NCI-H1417 (cell line): ENCODE data around the gene KXD1.
A peak's percentile ranks its signal among the peaks of the same experiment; 100 is the strongest.

Experiments
- DNase-seq, 3 experiments: peaks; one replicate each; lab custom pipeline; 2025; lab: John Stamatoyannopoulos, UW

Gene KXD1

DNA sequence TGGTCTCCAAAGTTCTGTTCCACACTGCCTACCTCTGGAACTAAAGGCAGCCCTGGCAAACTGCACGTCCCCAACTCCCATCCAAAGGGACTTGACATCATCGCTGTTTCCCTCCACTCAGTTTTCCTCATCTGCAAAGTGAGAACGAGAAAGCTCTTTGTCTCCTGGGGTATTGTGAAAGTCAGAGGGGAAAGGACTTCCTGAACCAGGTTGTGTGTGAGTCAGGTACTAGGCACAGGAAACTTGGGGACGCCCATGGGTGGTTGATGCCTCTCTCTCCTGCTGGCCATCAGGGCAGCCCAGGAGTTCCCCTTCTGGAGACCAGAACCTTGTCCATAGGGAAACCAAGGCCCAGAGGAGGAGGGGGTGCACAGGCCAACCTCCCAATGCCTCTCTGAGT lies 44.2 kb downstream of the KXD1 start:
- no peak for DNase-seq

DNA sequence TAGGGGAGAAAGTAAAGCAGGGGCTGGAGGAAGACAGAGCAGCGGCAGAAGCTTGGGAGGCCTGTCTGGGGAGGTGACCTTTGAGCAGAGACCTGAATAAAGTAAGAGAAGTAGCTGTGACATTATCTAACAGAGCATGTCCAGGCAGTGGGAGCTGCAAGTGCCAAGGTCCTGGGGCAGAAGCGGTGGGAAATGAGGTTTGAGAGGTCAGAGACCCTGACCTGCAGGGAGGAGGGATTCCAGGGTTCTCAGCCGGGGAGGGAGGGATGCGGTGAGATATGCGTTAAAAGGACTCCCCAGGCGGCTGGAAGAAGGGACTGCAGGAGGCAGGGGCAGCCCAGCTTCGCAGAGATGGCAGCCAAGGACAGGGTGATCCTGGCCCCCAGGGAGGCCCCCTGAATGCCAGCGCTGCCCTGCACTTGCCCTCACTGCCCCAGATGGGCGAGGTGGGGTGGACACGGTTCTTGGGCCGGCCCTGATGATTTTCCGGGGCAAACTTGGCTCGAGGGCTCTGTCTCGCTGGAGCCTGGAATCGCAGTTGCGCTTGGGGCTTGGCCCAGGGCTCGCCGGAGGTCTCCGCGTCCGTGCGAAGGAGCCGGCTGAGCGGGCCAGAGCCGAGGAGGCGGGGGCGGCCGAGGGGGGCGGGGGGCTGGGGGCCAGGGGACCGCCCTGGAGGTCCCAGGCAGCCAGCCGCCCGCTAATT lies 45.7 kb downstream of the KXD1 start:
- peak in 1 of 3 experiments; percentile 22 for DNase-seq

- DNase-seq = no peak
Observed at GRCh38 chr19:18603958-18604819, 46.5 kb downstream of the KXD1 start.

DNA sequence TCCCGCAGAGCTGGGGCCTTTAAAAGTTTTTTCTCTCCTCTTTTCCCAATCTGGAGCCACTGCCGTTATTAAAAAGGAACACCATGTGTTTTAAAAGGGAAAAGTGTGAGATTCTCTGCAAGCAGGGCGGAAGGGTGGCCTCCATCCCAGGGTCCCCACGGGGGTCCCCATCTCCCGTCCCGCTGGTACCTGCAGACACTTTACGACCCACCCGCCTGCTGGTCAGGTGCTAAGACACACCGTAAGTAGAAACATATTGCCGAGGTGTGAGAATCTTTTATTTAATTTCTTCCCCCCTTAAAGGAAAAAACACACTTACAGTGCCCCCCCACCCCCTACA lies 47.1 kb downstream of the KXD1 start:
- no peak for DNase-seq

DNA sequence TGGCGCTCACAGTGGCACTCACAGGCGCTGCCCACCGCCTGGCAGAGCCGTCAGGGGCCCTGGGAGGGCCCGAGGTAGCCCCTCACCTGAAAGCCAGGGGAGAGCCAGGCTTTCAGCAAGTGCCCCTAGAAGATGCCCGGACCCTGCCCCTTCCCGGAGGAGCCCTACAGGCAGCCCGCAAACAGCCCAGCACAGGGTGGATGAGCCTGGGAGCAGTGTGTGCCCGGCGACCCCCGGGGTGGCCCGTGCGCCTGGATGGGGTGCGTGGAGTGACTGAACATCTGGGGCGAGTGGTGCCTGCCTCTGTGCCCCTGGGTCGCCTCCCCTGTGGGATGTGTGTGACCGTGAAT lies 47.5 kb downstream of the KXD1 start:
- no peak for DNase-seq

DNA sequence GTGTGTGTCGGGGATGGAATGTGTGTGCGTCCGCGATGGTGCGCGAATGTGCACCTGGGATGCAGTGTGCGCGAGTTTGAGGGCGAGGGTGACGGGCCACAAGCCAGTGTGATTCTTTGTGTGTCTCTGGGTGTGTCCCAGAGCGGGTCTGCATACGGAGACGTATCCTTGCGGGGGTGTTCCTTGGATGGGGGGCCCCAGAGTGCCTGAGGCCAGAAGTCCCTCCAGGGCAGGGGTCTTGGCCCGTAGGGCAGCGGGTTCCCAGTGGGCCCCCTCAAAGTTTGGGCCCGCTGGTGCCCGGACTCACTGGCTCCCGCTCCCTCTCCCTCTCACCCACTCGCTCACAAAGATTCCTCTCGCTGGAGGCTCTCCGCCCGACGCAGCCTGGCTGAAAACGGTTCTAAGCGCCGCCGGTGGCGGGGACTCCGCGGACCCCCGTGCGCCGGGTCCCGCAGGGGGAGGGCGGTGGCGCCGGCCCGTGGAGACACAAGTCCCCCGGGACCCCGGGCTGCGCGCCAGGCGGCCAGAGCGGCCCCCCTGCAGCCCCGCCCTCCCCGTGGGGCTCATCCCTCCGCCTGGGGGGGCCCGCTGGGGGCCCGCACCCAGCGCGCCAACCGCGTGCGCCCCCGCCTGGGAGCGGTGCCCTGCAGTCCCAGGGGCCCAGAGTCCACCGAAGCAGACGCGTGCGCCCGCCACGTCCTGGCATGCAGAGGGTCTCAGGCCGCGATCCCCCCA lies 48.0 kb downstream of the KXD1 start:
- DNase-seq = peak in 2 of 3 experiments; percentile 23 to 37

DNA sequence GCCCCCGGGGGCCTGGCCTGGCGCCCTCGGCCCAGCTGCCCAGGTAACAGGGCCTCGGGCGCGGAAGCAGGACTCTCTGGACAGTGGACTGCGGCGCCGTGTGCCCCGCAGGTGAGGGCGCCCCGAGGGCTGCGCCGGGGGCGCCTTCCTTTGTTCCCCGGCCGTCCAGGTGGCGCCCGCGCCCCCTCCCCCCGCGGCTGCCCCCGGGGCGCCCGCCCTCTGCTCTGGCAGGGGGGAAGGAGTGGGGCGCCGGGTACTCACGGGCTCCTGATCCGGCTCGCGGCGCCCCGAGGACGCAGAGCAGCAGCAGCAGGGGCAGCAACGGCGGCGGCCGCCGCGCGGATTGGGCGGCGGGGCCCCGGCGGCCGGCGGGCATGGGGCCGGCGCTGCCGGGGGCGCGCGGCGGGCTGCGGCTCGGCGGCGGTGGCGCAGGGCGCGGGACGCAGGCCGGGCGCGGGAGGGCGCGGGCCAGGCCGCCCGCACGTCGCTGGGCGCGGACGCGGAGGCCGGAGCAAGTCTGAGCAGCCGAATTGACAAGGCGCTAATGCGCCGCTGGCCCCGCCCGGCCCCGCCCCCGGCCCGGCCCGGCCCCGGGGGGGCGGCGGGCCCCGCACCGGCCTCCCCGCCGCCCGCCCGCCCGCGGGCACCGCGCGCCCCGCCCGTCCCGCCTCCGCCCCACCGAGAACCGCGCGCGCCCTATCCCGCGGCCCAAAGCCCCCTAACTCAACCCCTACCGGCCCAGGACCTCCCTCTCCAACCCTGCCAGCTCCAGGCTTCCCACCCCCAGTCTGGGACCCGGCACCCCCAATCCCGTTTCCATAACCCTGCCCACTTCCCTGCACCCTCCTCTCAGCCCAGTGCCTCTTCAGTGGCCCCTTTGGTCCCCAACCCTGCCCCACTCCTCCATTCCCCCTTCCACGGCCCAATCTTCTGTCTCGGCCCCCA lies 48.9 kb downstream of the KXD1 start, which contains the start of gene CRLF1:
Gene CRLF1, minus strand, starts transcription at position 519 of the 945 bp plus-strand sequence. Its CDS starts 143 bp downstream, at position 376.
- DNase-seq = peak in 2 of 3 experiments; percentile 27 to 38

DNA sequence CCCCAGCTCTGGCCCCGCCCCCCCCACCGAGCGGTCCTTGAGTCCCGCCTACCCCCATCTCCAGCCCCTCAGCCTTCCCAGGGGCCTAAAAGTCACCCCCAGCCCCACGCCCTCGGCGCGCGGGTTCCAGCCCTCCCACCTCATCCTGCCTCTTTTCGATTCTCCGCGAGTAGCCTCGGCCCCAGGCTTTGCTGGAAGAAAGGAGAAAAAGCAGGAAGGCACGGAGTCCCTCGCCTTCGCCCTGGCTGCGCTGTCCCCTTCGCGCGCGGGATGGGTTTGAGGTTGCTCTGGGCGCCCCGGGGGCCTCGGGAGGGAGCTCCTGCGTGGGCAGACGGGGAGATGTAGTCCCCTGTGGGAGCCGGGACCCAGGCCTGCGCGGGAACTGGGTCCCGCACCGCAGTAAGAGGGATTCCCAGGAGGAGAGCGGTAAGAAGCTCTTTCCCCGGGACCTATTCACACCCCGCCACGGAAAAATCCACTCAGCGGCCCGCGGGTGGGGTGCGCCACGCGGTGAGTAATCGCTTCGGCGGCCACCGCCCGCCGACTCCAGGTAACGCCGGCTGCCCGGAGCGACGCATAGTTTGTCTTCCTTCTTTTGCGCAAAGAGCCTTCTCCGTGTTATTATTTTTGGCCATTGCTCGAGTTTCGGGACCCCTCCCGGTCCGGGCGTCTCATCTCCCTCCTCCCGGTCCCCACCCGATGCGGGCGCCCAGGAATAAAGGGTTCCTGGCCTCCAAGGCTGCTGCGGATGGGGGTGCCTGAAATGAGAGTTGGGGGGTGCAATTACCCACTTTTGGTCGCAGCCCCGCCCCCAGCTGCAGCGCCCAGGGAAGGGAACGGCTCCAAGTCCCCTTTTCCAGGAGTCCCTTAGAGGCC lies 49.8 kb downstream of the KXD1 start:
- DNase-seq = peak in 1 of 3 experiments; percentile 9

GRCh38 chr19:18608102-18608804 lies 50.6 kb downstream of the KXD1 start:
- DNase-seq = no peak

GRCh38 chr19:18608805-18609716 lies 51.4 kb downstream of the KXD1 start:
- no peak for DNase-seq

- no peak for DNase-seq
Observed at GRCh38 chr19:18609717-18610051, 52.0 kb downstream of the KXD1 start.

DNA sequence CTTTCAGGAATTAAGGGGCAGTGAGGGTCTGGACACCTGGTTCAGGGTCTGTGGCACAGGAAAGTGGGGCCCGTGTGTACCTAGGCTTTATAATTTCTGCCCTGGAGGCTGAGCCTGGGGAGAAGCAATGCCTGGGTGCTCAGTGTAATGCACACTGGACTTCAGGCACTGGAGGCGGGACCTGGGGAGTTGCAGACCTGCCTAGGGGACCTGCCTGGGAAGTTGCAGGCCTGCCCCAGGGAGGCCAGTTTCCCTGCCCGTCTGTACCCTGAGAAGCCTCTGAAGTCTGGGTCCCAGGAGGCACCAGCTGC lies 52.5 kb downstream of the KXD1 start:
- DNase-seq = no peak

DNA sequence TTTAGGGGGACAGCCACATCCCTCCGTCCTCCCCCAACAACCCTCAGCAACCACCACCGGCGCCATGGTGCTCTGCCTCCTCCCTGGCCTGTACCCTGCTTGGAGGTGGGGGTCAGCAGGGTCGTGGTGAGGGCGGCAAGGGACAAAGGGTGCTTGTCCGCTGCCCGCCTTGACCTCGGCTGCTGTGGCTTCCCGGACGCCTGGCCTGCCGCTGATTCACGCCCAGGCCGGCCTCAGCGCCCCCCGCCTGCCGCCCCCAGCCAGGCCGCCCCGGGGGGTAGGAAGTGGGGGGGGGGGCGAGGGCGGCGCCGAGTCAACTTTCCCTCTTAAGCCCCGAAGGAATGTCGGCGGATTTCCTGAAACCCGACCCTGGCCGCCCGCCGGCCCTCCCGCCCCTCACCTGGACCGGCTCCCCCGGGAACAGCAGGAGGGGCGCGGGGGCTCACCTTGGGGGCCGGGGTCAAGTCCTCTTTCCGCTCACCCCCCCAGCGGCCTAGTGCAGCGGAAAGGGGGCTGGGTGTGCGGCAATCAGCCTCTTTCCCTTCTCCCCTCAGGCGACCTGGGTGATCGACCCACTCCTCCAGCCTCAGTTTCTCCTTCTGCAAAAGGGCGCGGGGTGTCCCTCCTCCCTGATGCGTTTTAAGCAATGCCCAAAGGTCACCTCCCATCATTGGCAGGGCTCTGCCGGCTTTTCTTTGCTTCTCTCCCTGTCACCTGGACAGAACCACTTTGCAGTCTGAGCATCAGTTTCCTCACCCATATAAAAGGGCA lies 53.1 kb downstream of the KXD1 start:
- no peak for DNase-seq

GRCh38 chr19:18611327-18612050 lies 53.8 kb downstream of the KXD1 start:
- peak in 2 of 3 experiments; percentile 29 to 35 for DNase-seq

GRCh38 chr19:18612051-18612771 lies 54.5 kb downstream of the KXD1 start:
- DNase-seq = peak in 1 of 3 experiments; percentile 55

DNA sequence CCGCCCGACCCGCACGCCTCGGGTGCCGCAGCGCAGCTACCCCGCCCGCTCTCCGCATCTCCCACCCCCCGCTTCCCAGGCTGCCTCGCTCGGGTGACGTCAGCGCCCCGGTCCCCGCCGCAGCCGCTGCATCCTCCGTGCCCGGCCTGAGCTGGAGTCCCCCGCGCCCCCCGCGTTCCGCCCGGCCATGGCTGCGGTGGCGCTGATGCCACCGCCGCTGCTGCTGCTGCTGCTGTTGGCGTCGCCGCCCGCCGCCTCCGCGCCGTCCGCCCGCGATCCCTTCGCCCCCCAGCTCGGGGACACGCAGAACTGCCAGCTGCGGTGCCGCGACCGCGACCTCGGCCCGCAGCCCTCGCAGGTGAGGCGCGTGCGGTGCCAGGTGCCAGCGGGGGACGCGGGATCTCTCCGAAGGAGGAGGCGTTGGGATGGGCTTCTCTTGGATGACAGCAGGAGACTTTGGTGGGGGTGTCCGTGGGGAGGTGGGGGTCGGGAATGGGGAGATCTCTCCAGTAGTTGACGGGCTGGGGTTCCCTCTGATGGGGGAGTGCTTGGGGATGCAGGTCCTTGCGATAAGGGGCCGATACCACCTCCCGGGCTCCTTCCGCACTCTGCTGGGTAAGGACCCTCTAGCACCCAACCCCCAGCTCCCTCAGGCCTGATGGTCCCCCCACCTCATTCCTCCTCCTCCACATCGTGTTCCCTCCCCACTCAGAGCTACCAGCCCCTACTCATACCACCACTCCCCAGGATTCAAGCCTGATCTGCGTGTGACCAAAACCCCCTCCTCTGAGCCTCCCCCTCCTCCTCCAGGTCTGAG lies 55.3 kb downstream of the KXD1 start, which contains the start of gene TMEM59L:
Gene TMEM59L, plus strand, starts transcription at position 99 of the 817 bp plus-strand sequence. Its CDS starts 89 bp downstream, at position 188.
- DNase-seq = peak in 2 of 3 experiments; percentile 55
